ENCODE measurements around the gene DACT2.

- TF ChIP-seq, protein P1, sequence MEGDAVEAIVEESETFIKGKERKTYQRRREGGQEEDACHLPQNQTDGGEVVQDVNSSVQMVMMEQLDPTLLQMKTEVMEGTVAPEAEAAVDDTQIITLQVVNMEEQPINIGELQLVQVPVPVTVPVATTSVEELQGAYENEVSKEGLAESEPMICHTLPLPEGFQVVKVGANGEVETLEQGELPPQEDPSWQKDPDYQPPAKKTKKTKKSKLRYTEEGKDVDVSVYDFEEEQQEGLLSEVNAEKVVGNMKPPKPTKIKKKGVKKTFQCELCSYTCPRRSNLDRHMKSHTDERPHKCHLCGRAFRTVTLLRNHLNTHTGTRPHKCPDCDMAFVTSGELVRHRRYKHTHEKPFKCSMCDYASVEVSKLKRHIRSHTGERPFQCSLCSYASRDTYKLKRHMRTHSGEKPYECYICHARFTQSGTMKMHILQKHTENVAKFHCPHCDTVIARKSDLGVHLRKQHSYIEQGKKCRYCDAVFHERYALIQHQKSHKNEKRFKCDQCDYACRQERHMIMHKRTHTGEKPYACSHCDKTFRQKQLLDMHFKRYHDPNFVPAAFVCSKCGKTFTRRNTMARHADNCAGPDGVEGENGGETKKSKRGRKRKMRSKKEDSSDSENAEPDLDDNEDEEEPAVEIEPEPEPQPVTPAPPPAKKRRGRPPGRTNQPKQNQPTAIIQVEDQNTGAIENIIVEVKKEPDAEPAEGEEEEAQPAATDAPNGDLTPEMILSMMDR (conservative IDR thresholded peaks at IDR 0.05), result no peak
- no peak for TF ChIP-seq ZFX (IDR thresholded peaks at IDR 0.05)
Measured at GRCh38 chr6:168261234-168261633, 58.3 kb downstream of the DACT2 start.

Measured in C4-2B (cell line).